CD14-positive monocyte (primary cell): ENCODE measurements around the gene AXL. TPM values are rescaled to one million over a fixed set of nuclear protein-coding genes. Genes with fewer than 3 reads are reported as not detected.

Experiments
- DNase-seq, 3 donors: peaks; one replicate each; pipeline ENCODE4 v3.0.0-alpha.2; 2011 to 2022
- H2AFZ ChIP-seq: 2 replicates; pipeline ENCODE4 v1.6.0; 2012; ENCODE audit warnings: mild to moderate bottlenecking, low read depth, low read length, inconsistent platforms; ENCODE audit not compliant: insufficient read depth, poor library complexity, severe bottlenecking
- H3K27ac ChIP-seq, 2 donors: 1 replicate in 1 of 2; 2 replicates in 1 of 2; pipeline ENCODE4 v1.5.1; 2012 to 2013; ENCODE audit warnings: low read length in 2 of 2, control low read depth in 1 of 2, inconsistent platforms in 1 of 2, low read depth in 1 of 2, mild to moderate bottlenecking in 1 of 2
- H3K27me3 ChIP-seq, 2 donors: one replicate each; pipeline versions ENCODE4 v1.6.0 to v1.6.1; 2011 to 2013; ENCODE audit warnings: low read length in 2 of 2; ENCODE audit not compliant: control insufficient read depth in 2 of 2, insufficient read depth in 2 of 2
- H3K36me3 ChIP-seq, 2 donors: replicated peaks in 1 of 2; 1 replicate in 1 of 2; 2 replicates in 1 of 2; pipeline versions ENCODE4 v1.5.1 to v1.6.1; 2012 to 2013; ENCODE audit warnings: low read length in 2 of 2, control low read depth in 1 of 2, inconsistent platforms in 1 of 2, mild to moderate bottlenecking in 1 of 2; ENCODE audit not compliant: insufficient read depth in 2 of 2, control insufficient read depth in 1 of 2
- H3K4me1 ChIP-seq, 2 donors: 1 replicate in 1 of 2; 2 replicates in 1 of 2; pipeline versions ENCODE4 v1.5.1 to v1.6.1; 2012 to 2013; ENCODE audit warnings: low read length in 2 of 2, control low read depth in 1 of 2, inconsistent platforms in 1 of 2, mild to moderate bottlenecking in 1 of 2, moderate library complexity in 1 of 2; ENCODE audit not compliant: insufficient read depth in 2 of 2, control insufficient read depth in 1 of 2
- H3K4me2 ChIP-seq: replicated peaks from 2 replicates; pipeline ENCODE3; 2012; ENCODE audit warnings: low read length, moderate library complexity, mild to moderate bottlenecking; ENCODE audit not compliant: poor library complexity, severe bottlenecking; ENCODE audit errors: extremely low read depth
- H3K4me3 ChIP-seq, 3 experiments: fragments of 200-600 bp in 1 of 3; sonication (generic) in 1 of 3; replicated peaks in 1 of 3; 1 replicate in 2 of 3; 2 replicates in 1 of 3; pipeline ENCODE4 v1.5.1; 2011 to 2013; ENCODE audit warnings: low read length in 3 of 3, mild to moderate bottlenecking in 3 of 3, control low read depth in 2 of 3, low read depth in 2 of 3, inconsistent platforms in 1 of 3, moderate library complexity in 1 of 3
- H3K79me2 ChIP-seq: 2 replicates; pipeline ENCODE4 v1.6.0; 2012; ENCODE audit warnings: mild to moderate bottlenecking, control low read depth, inconsistent platforms, low read length, moderate library complexity; ENCODE audit not compliant: insufficient read depth
- H3K9ac ChIP-seq: 2 replicates; pipeline ENCODE4 v1.6.0; 2017; ENCODE audit warnings: low read length, mild to moderate bottlenecking; ENCODE audit not compliant: insufficient read depth, poor library complexity, severe bottlenecking
- H3K9me3 ChIP-seq, 2 donors: replicated peaks in 1 of 2; 1 replicate in 1 of 2; 2 replicates in 1 of 2; pipeline versions ENCODE4 v1.5.1 to v1.6.1; 2012 to 2013; ENCODE audit warnings: low read length in 2 of 2, control low read depth in 1 of 2; ENCODE audit not compliant: control insufficient read depth in 1 of 2, insufficient read depth in 1 of 2
- H4K20me1 ChIP-seq: 2 replicates; pipeline ENCODE4 v1.6.0; 2012; ENCODE audit warnings: mild to moderate bottlenecking, low read length, control low read depth, moderate library complexity; ENCODE audit not compliant: insufficient read depth
- H3K27ac Mint-ChIP-seq, 7 donors: one replicate each; pipeline ENCODE4 v1.8.0; 2020; ENCODE audit warnings: mild to moderate bottlenecking in 7 of 7, mixed read lengths in 7 of 7, moderate library complexity in 6 of 7, inconsistent platforms in 2 of 7
- H3K27me3 Mint-ChIP-seq, 3 donors: one replicate each; pipeline ENCODE4 v1.8.0; 2021 to 2022; ENCODE audit warnings: low read depth in 3 of 3, mild to moderate bottlenecking in 3 of 3, mixed read lengths in 3 of 3, moderate library complexity in 3 of 3, inconsistent platforms in 1 of 3
- H3K36me3 Mint-ChIP-seq, 2 donors: one replicate each; pipeline ENCODE4 v1.8.0; 2020; ENCODE audit warnings: mixed read lengths in 2 of 2, inconsistent platforms in 1 of 2, mild to moderate bottlenecking in 1 of 2
- H3K4me1 Mint-ChIP-seq: one replicate; pipeline ENCODE4 v1.8.0; 2020; ENCODE audit warnings: mild to moderate bottlenecking, mixed read lengths
- H3K4me3 Mint-ChIP-seq, 2 donors: one replicate each; pipeline ENCODE4 v1.8.0; 2020; ENCODE audit warnings: mild to moderate bottlenecking in 2 of 2, mixed read lengths in 2 of 2, moderate library complexity in 1 of 2
- H3K9me3 Mint-ChIP-seq, 7 donors: one replicate each; pipeline ENCODE4 v1.8.0; 2020 to 2022; ENCODE audit warnings: mixed read lengths in 7 of 7, mild to moderate bottlenecking in 6 of 7, moderate library complexity in 6 of 7, inconsistent platforms in 2 of 7
- CTCF ChIP-seq: fragments of 200-600 bp; IDR thresholded peaks from one replicate; pipeline ENCODE4 v1.8.0; 2022; ENCODE audit warnings: antibody characterized with exemption, mild to moderate bottlenecking
- WGBS: methylation state at CpG from one replicate; pipeline ENCODE4 v1.1.5; 2013; ENCODE audit warnings: missing lambda C conversion rate; ENCODE audit not compliant: insufficient coverage; 5-methylcytosine and 5-hydroxymethylcytosine counted together
- intact Hi-C, 2 donors: fragments of 100-400 bp; cut with micrococcal nuclease; formaldehyde crosslinking; loops; one replicate each; pipeline versions ENCODE4 v1.15.0 to v1.15.1; 2023
- polyA plus RNA-seq, 3 donors: library from polyadenylated mRNA; depleted of rRNA in 1 of 3; unstranded in 2 of 3; stranded (reverse) in 1 of 3; fragments of 300-500 nt in 2 of 3; fragments of >200 nt in 1 of 3; fragmentation: Illumina TruSeq in 2 of 3; gene quantifications; 1 replicate in 2 of 3; 2 replicates in 1 of 3; pipeline ENCODE4 v1.2.3, GENCODE V29; 2012 to 2021

AXL gene
- polyA plus RNA-seq, 3 donors, result 0.05 to 0.07 TPM; not detected in 1

- TF ChIP-seq CTCF, result peak; percentile 12
- Histone ChIP-seq H2AFZ (no peak overlapping the region), H3K36me3 (no peaks in the 10 kb centered on the region), H3K4me2 (no peak overlapping the region), H3K4me3 (no peak overlapping the region), H3K27ac (no peak overlapping the region), H3K79me2 (no peaks in the 10 kb centered on the region), H3K9ac (no peak overlapping the region), H4K20me1 (no peaks in the 10 kb centered on the region), H3K9me3 (no peaks in the 10 kb centered on the region), H3K4me1 (no peaks in the 10 kb centered on the region), H3K27me3 (no peaks in the 10 kb centered on the region)
- intact Hi-C loops, result no loop called here
- Mint-ChIP-seq H3K4me1 (no peaks in the 10 kb centered on the region), H3K4me3 (peak overlapping the region in 1 of 2 donors; percentile 22), H3K27ac (no peak overlapping the region), H3K9me3 (peaks cover 0 to 6% (median 0%) of the 10 kb centered on the region in 7 donors), H3K36me3 (no peaks in the 10 kb centered on the region), H3K27me3 (peaks cover 5 to 34% (median 20%) of the 10 kb centered on the region in 3 donors)
- DNase-seq, result no peak
Observed at GRCh38 chr19:41255171-41255570, 36.1 kb downstream of the AXL start.

DNA sequence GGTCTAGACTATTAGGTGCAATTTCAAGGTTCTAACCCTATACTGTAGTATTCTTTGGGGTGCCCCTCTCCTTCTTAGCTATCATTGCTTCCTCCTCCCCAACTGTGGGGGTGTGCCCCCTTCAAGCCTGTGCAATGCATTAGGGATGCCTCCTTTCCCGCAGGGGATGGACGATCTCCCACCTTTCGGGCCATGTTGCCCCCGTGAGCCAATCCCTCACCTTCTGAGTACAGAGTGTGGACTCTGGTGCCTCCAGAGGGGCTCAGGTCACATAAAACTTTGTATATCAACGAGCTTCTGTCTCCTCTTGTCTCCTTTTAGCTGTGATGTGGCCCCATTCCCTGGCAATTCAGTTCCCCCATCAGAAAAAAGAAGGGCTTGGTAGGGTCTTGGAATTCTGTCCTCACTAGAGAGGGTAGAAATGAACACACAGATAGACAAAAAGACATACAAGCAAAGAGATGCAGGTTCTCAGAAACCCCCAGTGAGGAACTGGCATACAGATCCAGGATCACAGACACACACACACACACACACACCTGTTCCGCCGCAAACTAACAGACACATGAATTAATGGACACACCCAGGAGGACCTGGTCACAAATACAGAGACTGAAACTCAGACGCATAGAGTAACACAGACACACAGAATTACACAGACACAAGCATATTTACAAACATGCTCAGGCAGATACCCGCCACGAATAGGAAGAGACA, 42.6 kb downstream of the AXL start:
- no peak for TF ChIP-seq CTCF
- Histone ChIP-seq H3K4me3 (peak overlapping the region; percentile 5 to 88 (median 21)), H3K4me2 (peak overlapping the region; percentile 92), H3K36me3 (peaks cover 0 to under 1% of the 10 kb centered on the region in 2 donors), H4K20me1 (no peaks in the 10 kb centered on the region), H2AFZ (peak overlapping the region; percentile 85), H3K4me1 (peaks cover 30 to 33% of the 10 kb centered on the region in 2 donors), H3K9me3 (no peaks in the 10 kb centered on the region), H3K27me3 (peaks cover 0 to 5% of the 10 kb centered on the region in 2 donors), H3K79me2 (peaks cover 26% of the 10 kb centered on the region), H3K27ac (peak overlapping the region in 1 of 2 donors; percentile 100), H3K9ac (peak overlapping the region; percentile 11)
- DNase-seq, result no peak
- WGBS, result 81% methylated on average over 6 of the region's 10 CpGs
- Mint-ChIP-seq H3K4me1 (peaks cover 29% of the 10 kb centered on the region), H3K27ac (peak overlapping the region in 6 of 7 donors; percentile 99 to 100 (median 100)), H3K4me3 (peak overlapping the region; percentile 96), H3K27me3 (peaks cover 4 to 18% (median 12%) of the 10 kb centered on the region in 3 donors), H3K9me3 (peaks cover 0 to 3% (median 0%) of the 10 kb centered on the region in 7 donors), H3K36me3 (peaks cover 0 to 3% of the 10 kb centered on the region in 2 donors)
- intact Hi-C loops, result loop anchor here (1.0 to 10.0 kb wide), 6 partner anchors 34 to 173 kb away; partner anchors contain the start of genes DMAC2 (in 1 of the 2) and TGFB1 (in 1 of the 2)
